Smooth muscle cell of the brain vasculature (primary cell): ENCODE measurements around the gene TSC22D1.

Source experiments
- DNase-seq: peaks from one replicate; pipeline ENCODE4 v3.0.0-alpha.2; 2012; ENCODE audit warnings: low read depth, low spot score

Gene TSC22D1

DNA sequence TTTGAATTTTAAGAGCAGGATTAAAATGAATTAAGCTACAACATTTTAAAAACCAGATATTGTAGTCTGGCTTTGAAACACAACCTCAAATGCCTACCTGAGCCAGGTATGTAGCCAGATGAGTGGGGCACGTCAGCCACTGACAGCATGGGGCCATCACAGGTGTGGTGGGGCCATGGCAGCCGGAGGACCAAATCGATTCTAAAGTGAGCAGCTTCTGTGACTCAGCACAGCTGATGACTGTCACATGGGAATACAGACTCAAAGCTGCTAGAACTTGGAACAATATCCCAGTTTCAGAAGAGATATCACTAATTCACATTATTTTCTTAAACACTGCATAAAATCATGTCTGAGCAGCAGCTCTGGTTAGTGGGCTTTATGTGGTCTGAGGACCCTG, 149.7 kb downstream of the TSC22D1 start:
- DNase-seq: no peak

DNA sequence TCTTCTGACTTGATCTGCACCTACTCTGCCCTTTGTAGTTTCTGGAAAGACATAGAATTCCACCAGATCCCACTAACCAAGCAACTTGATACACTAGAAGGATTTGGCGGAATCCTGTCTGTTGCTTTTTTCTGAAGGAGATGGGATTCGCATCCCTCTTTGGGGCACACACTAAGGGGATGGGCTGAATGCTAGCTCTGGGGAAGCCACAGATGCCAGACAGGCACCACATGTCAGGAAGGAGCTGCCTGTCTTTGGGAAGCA, 150.4 kb downstream of the TSC22D1 start:
- no peak for DNase-seq

DNA sequence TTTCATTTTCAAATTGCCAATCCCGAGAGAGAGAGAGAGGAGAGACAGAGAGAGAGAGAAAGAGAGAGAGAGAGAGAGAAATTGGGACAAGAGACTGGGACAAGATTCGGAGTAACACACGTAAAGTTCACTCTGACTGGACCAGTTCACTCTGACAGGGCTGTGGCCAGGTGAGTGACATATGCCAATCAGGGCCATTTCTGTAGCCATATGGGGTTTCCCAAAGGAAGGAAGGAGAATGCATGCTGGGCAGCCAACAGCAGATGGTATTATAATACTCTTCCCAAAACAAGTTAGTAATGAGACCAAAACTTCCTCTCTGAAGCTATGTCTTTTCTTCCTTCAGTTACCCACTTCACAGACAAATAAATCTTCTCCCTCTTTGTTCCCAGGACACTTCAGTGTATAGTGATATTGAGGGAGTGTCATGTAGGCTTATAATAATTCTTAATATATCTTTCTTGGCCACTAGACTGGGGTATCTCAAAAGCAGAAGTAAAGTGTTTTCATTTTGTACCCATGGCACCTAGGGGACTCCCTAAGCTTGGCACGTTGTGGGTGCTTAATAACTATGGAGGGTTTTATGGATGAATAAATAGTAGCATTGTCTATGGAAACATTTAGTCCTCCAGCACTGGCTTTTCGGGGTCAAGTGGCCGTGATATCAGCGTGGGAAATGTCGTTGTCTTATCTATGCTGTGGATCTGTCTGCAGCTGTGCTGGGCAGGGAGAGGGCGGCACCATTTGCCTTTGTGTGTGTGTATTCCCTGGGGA, 150.9 kb downstream of the TSC22D1 start:
- DNase-seq: no peak

DNA sequence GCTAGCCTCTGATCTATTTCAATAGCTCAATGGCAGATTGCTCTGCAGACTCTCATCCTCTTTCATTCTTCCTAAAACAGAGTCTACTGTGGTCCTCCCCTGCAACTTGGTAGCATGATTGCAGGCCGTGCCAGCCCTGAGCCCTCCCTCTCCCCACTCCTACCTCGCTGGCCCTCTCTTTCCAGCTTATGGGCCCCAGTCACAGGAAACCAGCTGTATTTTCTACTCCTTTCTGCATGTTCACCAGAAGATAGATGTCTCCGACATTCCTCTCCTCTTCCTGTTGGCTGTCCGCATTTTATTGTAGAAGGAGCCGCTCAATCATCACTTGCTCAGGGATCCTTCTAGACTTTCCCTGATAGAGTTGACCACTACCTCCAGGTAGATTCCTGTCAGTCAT, 152.3 kb downstream of the TSC22D1 start:
- DNase-seq: no peak

DNA sequence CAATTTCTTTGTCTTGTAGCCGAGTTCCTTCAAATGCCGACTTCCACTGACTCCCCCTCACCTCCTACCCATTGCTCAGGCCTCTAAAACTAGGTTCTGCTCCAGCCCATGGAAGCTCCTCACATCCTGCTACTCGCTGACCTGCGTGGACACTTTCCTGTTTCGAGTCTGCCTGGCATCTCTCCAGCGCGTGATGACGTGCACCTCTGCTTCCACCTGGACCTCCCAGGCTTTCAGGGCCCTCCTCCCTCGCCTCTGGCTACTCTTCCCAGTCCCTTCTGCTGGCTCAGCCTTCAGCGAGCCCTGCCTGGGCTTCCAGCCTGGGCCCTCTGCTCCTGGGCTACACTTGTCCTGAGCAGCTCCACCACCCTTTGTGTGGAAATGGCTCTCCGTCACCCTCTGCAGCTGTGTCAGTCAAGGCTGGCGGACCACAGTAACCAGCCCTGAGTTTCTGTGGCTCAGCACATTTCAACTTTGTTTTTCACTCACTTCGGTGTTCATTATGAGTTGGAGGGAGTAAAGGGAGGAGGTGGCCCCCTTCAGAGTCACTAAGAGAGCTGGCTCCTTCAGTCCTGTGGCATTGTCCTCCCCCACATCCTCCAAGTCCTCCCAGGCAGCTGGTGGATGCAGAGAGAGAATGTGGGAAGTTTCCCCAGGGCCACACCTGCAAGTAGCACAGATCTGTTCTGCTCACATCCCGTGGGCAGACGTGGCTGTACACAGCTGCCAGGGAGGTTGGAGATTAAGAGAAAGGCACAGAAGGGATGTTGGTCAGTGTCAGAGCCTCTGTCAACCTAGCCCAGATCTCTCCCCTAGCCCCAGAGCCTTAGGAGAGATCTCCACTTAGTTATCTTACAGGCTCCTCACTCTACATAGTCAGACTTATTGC, 153.1 kb downstream of the TSC22D1 start:
- DNase-seq: no peak

DNA sequence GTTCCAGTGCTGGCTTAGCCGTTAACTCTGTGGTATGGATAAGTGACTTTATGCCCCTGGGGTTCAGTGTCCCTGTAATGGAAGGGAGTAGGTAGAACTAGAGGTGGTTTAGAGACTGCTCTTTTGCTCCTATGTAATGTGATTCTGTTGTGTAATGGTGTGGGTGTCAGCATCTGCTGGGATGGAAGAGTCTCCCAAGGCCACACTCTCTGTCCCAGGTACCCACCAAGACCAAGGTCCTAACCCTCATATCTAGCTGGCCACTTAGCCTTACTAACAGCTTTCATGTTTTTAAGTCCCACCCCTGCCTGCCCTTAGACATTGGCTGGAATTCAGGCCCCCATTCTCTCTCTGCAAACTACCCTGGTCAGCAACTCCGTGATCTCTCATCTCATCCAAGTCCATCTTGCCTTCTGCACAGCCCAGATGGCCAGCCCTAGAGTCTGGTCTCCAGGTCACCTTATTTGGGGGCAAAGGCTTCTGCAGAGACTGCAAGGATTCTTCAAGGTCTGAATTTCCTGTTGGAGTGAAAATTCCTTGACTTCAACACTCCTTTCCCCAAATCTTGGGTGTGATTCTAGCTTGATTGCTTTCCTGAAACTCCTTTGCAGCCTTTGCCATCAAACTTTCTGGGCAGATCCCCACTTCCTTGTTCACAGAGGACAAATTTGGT, 154.1 kb downstream of the TSC22D1 start:
- no peak for DNase-seq

DNA sequence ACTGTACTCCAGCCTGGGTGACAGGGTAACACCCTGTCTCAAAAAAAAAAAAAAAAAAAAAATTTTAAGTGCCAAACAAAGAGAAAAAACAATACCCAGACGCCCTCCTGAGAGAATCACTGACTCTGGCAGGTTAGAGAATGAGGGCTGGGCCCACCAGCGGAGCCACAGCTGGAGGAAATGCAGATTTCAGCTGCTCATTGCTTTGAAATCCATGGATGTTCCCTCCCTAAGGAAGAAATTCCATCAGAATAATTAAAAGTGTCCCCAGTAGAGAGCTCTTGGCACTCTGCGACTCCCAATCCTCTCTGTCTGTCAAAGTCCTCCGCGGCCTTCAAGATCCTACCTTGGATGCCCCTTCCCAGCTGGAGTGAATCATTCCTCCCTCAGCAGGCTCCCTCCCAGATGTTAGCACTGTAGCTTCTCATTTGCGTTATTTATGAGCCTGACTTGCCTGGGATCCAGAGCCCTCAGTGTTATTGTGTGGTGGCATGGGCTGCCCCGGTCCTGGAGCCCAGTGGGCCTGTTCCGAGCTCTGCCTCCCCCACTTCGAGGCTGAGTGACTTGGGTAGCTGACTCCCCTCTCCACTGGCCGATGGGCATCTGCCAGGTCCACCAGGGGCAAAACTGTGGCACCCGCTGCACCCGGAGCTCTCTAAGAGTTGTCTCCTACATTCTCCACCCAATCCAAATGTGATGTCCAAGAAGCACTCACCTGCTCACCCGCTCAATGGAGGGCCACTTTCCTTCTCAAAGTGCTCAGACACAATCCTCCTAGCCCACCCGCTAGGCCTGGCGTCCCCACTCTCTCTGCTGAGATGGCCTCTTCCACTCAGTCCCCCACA, 155.5 kb downstream of the TSC22D1 start:
- DNase-seq: no peak

DNA sequence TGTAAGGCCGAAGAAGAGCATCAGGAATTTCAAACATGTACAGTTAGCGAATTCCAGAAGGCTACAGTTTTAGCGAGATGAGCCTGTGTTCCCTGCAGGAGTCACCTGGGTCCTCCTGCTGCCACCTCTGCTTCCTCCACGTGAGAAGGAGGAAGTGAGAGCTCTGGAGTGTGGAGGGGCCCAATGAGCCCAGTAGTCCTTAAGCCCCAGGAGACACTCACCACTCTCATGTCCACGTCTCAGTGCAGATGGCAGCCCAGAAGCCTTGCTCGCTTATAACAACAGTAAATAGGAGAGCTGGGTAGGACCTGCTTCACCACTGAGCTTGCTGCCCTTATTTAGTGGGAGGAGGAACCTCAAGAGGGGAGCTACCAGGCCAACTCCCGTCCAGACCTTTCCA, 158.3 kb downstream of the TSC22D1 start:
- no peak for DNase-seq

DNA sequence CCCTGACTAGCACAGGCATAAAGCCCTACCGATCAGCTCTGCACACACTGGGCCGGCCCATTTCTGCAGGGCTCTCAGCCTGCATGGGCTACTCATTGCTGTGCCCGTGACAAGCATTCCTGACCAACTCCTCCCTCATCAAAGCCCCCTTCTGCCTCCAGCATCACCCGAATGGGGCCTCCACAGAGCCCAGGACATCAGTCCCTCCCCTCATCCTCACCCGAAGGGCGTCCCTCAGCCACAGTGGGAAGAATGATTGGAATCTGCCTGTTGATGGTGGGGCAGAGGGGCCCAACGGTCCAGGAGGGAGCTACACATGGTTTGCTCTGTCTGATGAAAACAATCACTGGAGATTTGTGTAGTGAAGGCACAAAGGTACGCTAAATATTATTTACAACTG, 158.7 kb downstream of the TSC22D1 start:
- DNase-seq: no peak

DNA sequence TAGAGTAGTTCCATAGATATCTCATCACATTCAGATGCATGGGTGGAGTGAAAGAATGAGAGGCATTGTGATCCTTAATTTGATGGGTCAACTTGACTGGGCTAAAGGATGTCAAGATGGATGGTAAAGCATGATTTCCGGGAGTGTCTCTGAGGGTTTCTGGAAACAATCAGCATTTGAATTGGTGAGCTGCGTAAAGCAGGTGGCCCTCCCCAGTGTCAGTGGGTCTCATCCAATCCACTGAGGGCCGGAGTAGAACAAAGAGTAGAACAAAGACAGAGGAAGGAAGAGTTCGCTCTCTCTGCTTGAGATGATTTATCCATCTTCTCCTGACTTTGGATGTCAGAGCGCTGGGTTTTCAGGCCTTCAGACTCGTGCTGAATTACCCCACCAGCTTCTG, 159.4 kb downstream of the TSC22D1 start:
- DNase-seq: no peak

DNA sequence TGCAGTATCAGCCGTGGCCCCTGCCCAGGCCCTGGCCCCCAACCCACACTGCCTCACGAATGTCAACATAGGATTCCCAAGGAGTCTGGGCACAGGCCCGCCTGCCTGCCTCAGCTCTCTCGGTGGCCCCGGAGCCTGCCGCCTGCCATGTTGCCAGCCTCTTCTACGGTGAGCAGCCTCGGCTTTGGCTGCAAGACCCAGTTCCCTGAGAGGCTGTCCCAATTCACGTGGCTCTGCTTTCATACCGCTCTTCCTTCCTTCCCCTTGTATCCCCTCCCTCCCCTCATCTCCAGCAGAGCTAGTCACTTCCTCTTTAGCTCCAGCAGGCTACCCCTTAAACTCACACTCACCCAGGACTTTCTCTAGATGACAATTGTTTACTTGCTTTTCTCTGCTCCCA, 159.8 kb downstream of the TSC22D1 start:
- DNase-seq: no peak

DNA sequence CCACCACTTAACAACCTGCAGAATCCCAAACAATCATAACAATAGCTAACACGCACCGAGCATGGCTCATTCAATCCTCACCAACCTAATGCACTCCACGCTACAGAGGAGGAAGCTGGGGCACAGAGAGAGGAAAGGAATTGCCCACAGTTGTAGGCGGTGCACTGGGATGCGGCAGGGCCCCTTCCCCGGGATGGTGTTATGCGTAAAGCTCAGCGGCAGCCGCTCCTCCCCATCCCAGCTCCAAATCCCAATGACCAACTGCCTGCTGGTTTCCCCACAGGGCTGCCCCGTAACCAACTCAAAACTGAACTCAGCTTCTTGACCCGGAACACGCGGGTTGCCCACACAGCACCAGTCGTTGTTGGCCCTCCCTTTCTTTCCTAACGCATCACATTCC, 160.3 kb downstream of the TSC22D1 start:
- no peak for DNase-seq

DNA sequence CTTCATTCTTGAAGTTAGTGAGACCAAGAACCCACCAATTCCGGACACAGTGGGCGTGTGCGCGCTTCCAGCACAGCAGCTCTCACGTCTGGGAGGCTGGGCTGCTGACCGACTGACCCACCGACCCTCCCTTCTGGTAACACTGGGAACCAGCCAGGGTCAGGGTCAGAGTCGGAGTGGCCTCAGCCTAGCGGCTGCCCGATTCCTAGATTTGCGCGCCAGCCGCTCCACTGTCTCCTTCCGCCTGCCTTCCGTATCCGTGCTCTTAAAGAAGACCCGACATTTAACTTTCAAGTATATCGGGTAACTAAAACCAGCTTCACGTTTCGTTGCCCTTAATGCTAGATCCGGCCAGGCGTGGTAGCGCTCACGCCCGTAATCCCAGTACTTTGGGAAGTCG, 161.4 kb downstream of the TSC22D1 start:
- no peak for DNase-seq

DNA sequence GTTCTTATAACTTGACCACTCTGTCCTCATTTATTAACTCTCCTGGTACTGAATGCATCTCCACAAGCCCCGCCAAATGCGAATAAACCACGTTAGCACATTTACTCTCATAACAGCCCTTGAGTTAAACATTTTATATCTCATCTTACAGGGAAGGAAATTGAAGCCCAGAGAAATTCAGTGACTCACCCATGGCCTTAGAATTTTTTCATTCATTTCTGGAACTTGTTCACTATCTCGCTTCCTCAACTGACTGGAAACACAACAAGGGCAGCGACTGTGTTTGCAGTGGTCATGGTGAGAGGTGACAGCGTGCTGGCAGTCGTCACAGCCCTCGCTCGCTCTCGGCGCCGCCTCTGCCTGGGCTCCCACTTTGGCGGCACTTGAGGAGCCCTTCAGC, 163.0 kb downstream of the TSC22D1 start:
- DNase-seq: no peak

DNA sequence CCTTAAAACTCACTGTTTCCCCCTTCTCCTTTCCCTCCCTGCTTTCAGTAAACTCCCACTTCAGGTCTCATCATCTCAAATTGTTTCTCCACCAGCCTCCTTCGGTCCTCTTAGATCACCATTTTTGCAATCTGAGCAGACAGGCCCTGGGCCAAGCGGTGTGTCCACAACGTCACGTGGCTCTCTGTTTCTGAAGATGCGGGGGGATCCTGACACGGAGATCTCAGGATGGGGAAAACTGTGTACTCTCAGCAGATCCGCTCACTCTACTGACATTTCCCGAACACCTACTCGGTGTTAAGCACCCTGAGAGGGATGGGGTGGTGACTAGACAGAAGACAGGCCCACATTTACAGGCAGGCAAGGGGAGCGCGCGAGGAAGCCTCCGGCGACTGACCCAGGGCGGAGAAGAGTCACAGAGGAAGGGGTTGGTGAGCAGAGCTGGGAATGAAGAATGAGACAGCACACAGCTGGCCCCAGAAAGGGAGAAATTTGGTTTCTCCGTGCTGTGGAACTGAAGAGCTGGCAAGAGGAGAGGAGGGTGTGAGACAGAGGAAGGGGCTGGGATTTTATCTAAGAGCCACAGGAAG, 163.7 kb downstream of the TSC22D1 start:
- DNase-seq: no peak

DNA sequence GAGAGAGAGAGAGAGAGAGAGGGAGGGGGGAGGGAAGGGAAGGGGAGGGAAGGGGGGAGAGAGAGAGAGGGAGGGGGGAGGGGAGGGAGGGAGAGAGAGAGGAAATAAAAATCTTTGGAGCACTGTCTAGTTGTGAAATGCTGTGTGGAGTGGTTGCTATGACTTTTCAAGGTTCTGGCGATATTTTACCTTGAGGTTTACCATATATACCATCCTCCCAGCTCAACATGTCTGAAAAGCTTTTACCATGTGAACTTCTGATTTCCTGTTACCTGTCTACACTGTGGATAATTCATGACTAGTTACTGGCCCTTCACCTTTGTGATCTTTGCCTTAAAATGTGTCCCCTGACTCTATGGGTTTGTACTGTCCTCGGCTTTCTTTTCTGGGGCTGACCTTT, 164.3 kb downstream of the TSC22D1 start:
- DNase-seq: no peak

DNA sequence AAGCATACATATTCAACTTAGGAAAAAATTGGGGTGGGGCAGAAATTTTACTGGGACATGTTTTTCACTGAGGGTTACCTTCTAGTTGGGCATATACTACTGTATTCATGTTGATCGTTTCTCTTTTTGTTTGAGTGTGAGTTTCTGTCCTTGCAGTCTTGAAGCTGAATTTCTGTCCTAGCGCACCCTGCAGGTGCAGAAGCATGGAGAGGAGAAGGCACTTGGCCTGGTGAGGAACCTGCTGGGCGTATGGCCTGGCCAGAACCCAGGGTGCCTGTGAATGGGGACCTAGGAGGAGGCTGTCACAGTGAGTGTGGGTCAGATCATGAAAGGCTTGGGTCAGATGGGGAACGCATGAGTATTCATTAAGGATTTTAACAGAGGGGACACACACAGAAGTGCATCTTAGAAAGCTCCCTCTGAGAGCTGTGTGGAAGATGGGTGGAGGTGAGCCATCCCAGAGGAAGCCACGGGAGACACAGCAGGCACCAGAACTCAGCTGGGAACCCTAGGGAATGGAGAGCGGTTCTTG, 165.7 kb downstream of the TSC22D1 start:
- no peak for DNase-seq

DNA sequence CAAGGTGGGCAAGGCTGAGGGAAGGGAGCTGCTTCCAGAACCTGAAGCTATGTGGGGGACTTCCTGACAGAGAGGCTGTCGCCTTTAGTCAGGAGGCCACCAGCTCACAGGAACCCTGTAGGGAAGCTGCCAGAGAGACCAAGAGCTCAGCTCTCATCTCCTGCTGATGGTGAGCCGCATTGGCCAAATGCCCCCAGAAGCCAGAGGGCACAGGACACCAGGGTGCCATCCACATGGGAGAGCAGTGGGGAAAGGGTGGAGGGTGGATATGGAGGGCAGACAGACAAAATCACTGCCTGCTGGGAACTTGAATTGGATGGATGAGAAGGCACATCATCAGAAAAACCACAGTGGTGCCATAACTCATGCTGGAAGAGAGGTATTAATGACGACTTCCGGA, 166.5 kb downstream of the TSC22D1 start:
- DNase-seq: no peak

DNA sequence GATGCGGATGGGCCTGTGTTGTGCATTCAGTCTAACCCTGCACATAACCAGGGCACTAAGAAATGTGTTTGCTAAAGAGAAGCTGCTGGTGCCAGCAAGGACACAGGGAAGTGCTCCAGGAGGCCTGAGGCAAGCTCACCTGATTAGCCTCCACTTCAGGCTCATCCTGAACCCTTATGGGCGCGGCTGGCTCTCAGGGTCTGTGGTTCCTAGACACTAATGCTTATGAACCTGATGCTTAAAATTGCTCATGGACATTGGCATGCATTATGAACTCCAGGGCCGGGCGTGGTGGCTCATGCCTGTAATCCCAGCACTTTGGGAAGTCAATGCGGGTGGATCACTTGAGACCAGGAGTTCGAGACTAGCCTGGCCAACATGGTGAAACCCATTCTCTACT, 168.2 kb downstream of the TSC22D1 start:
- no peak for DNase-seq

DNA sequence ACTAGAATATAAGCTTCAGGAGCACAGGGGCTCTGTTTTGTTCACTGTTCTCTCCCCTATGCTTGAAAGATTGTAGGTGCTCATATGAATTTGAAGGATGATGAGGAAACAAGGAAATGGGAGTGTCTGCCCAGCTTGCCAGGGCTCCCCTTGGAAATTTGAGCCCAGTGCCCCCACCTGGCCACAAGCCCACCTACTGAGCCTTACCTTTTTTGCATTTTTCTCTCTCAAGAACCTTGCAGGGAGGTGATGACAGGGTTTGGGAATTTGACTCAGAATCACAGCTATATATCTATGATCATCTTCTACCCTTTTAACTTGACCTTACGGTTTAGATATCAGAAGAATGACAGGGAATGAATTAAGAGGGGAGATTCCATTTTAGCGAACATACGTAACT, 168.8 kb downstream of the TSC22D1 start:
- no peak for DNase-seq

DNA sequence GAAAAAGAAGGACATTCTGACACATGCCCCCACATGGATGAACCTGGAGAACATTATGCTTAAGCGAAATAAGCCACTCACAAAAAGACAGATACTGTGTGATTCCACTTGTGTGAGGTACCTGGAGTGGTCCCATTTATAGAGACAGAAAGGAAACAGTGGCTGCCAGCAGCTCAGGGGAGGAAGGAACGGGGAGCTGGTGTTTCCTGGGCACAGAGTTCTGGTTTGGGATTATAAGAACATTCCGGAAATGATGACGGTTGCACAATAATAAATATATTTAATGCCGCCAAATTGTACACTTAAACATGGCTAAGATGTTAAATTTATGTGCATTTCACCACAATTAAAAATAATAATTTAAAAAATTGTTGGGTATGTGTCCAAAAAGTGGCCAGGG, 169.5 kb downstream of the TSC22D1 start:
- no peak for DNase-seq
